Adrenal gland (tissue), 5 donors: ENCODE measurements around the gene DDX20.

Experiments
- CTCF ChIP-seq, 6 experiments: fragments of 450-650 bp in 4 of 6; fragments of 200-600 bp in 2 of 6; sonication (generic) in 1 of 6; IDR thresholded peaks; 1 replicate in 5 of 6; 2 replicates in 1 of 6; pipeline versions ENCODE4 v1.5.1 to v1.8.0; 2016 to 2021; ENCODE audit warnings: antibody characterized with exemption in 6 of 6, mild to moderate bottlenecking in 2 of 6, moderate library complexity in 1 of 6
- POLR2A ChIP-seq, 2 donors: fragments of 450-650 bp; IDR thresholded peaks; one replicate each; pipeline ENCODE4 v1.6.1; 2017; ENCODE audit warnings: antibody characterized with exemption in 2 of 2, mild to moderate bottlenecking in 2 of 2, moderate library complexity in 1 of 2
- donor health status: DM: no; HTN: no; CAD: no.

GRCh38 chr1:111802984-111803383, 47.3 kb downstream of the DDX20 start:
- TF ChIP-seq CTCF (IDR thresholded peaks at IDR 0.05) (no peak), POLR2A (IDR thresholded peaks at IDR 0.05) (no peak)
